ENCODE results near the gene MBNL1.

DNA sequence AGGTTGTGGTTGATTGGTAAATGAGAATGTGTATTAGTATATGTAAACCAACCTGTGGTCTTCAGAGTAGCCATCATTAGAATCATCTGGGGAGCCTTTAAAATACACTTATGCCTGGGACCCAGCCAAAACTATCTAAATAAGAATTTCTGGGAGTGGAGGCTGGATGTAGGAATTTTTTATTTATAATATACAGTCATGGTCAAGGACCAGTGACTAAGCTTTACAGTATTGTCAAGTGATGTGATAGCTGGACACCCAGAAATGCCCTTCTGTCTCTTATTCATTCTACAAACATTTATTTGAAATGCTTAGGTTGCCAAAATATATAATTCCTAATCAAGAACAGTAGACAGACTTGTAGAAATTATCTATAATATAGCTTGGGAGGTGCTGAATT lies 132.2 kb downstream of the MBNL1 start:
- TF ChIP-seq, protein P1, sequence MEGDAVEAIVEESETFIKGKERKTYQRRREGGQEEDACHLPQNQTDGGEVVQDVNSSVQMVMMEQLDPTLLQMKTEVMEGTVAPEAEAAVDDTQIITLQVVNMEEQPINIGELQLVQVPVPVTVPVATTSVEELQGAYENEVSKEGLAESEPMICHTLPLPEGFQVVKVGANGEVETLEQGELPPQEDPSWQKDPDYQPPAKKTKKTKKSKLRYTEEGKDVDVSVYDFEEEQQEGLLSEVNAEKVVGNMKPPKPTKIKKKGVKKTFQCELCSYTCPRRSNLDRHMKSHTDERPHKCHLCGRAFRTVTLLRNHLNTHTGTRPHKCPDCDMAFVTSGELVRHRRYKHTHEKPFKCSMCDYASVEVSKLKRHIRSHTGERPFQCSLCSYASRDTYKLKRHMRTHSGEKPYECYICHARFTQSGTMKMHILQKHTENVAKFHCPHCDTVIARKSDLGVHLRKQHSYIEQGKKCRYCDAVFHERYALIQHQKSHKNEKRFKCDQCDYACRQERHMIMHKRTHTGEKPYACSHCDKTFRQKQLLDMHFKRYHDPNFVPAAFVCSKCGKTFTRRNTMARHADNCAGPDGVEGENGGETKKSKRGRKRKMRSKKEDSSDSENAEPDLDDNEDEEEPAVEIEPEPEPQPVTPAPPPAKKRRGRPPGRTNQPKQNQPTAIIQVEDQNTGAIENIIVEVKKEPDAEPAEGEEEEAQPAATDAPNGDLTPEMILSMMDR (IDR thresholded peaks at IDR 0.05), result no peak
- no peak for TF ChIP-seq POLR2A (IDR thresholded peaks at IDR 0.05)
